KG1 (cell line): ENCODE results near the gene PEF1.
A peak's percentile ranks its signal among the peaks of the same experiment; 100 is the strongest.

ENCODE experiments used
- DNase-seq: peaks from one replicate; lab custom pipeline; 2025; lab: John Stamatoyannopoulos, UW

PEF1 gene

GRCh38 chr1:31644560-31645273 is at the start of gene PEF1:
Gene PEF1, minus strand, starts transcription at chr1:31644876. Its CDS starts 12 bp downstream, at chr1:31644864.
- DNase-seq: peak; percentile 98

GRCh38 chr1:31693231-31693630 is 48.6 kb upstream of the PEF1 start:
- DNase-seq: no peak

GRCh38 chr1:31691951-31692350 is 47.3 kb upstream of the PEF1 start:
- DNase-seq: no peak

DNA sequence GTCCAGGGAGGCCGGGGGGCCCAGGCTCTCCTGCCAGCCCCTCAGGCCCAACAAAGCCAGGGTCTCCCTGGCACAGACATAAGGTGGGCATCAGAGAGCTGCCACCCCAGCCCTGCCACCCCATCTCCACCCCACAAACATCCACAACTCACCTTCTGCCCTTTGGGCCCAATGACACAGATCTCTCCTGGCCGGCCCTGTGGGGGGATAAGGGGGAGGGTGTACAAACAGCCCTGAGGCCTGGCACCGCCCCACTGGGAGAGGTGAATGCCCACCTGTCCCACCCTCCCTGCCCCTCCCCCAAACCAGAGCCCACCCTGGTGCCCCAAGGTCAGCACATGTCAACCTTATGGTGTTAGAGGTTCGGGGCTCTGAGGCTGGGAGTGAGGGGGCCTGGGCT is 46.8 kb upstream of the PEF1 start:
- DNase-seq: no peak

DNA sequence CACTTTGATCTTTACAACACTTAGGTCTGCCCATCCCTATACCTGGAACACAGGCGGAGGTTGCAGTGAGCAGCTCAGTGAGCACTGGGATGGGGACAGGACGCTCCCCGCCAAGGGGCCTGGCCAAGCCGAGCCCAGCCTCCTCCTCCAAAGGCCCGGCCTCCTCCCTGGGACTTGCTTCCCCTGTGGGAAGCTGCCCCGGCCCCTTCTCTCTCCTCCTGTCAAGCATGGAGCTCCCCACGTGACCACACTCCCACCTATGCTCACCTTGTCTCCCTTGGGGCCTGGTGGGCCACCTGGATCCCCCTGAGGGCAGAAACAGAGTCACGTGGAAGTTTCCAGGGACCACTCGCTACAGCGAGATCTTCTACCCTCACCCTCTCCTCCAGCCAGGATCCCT is 46.2 kb upstream of the PEF1 start:
- DNase-seq: no peak

DNA sequence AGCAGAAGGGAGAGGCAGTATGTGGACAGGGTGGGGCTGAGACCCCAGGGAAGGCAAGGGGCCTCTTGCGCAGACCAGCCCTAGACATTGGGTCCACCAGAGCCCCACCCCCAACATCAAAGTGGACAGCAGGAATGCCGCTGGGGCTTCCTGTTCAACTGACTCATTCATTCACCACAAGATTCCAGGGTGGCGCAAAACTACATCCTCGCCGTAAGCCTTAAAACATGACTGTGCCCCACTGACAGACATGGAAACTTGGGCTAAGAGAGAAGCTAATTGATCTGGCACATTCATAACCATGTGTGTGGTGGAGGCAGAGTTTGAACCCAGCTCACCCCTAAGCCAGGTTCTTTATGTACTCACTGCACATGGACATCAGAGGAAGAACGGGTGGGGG is 45.2 kb upstream of the PEF1 start:
- no peak for DNase-seq

- no peak for DNase-seq
Measured at GRCh38 chr1:31689379-31689778, 44.7 kb upstream of the PEF1 start.

DNA sequence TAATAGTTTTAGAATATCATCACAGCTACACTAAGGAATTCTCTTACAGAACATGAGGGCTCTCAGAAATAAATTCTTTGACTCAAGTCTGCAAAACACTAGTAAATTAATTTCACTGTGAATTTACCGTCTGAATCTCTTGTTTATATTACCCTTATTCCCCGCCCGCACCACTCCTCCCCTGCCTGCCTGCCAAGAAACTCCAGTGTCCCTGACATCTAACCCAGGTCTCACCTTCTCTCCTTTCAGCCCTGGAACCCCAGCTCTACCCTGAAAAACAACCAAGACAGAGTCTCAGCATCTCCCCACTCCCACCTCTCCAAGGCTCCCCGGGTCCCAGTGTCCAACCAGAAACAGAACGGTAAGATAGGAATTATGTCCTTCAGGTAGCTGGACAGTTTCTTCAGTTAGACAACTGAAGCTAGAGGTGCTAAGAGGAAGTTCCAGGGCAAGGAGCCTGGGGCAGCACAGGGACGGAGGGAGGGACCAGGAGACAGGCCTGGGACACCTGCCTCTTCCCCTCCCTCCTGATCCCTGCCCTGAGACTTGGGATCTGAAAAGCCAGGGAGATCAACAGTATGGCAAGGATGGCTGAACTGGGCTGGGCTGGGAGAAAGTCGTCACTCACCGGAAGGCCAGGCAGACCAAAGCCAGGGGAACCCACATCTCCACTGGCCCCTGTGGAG is 43.7 kb upstream of the PEF1 start:
- DNase-seq: no peak

DNA sequence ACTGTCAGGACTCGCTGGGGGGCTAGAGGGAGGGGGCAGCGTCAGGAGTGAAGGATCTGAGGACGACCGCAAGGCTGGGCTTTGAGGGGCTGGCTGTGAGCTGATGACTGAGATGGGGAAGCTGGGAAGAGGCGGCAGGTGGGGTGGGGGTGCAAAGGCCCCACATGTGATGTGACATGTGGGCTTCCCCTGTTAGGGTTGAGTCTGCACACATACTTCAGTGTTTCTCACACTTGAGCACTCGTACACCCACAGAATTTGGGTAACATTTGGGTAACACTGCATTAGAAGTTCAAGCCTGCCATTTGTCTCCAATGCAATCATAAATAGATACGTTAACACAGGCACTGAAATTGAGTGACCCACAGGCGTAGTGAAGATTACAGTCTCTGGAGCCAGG is 42.9 kb upstream of the PEF1 start:
- no peak for DNase-seq

DNA sequence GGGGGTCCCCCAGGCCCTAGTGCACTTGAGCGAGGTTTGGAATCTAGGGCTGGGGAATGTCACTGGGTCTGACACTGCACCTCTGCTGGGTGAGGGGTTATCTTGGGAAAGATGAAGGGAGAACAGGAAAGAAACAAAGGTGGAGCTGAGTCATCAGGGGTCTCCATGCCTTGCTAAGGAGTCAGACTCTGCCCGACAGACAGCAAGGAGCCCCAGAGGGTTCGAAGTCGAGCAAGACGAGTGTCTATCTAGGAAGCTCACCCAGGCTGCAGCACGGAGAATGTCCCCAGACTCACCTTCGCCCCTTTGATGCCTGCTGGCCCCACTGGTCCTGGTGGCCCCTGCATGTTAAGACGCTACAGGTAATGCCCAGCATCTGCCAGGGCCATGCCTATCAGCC is 41.1 kb upstream of the PEF1 start:
- no peak for DNase-seq

- no peak for DNase-seq
Measured at GRCh38 chr1:31683997-31684396, 39.3 kb upstream of the PEF1 start.

DNA sequence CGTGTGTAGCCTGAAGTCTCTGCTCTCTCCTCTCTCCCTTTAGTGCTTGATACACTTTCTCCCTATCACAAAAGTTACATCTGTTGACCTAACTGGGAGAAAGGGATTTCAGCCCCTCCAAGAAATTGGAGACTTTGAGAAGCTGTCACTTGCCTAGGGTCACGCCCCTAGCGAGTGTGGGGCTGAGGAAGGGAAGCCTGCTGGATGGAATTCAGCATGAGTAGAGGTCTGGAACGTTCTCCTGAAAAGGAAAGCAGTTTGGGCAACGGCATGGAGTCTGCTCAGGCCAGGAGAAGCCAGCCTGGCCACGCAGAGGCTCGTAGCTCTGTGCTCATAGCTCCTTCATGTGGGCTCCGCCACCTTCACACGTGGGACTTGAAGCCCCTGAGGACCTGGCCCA is 36.7 kb upstream of the PEF1 start:
- no peak for DNase-seq

- no peak for DNase-seq
Measured at GRCh38 chr1:31679676-31680230, 35.1 kb upstream of the PEF1 start.

DNA sequence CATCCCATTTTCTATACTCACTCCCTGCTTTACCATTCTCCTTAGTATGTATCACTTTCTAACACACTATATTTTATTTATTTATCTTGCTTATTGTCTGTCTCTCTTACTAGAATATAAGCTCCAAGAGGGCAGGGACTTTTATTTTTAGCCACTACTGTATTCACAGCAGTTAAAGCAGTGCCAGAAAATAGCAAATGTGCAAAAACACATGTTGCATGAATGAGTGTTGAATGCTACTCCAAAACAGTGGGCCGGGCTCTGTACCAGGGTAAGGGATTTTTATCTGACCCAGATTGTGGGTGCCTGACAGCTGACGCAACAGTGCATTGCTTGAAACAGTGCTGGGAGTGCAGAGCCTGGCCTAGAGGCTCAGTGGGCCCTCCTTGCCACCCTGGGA is 34.4 kb upstream of the PEF1 start:
- DNase-seq: no peak

- no peak for DNase-seq
Measured at GRCh38 chr1:31678681-31679080, 34.0 kb upstream of the PEF1 start.

DNA sequence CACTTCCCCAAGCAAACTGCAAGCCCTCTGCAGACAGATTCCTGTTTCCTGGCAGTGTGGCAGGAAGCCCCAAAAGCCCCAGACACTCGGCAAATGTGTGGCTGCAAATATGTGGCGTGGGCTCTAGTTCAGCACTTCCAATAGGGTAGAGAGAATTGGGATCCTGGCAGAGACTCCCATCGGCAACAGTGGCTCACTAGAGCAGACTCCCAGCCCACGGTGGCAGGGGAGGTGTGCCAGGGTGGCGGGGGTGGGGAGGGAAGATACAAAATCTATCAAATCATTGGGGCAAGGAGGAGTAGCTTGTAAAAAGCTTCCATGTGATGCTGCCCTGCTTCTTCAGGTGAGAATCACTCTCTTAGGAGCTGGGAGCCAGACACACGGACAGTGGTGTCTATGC is 33.3 kb upstream of the PEF1 start:
- DNase-seq: no peak

- DNase-seq: no peak
Measured at GRCh38 chr1:31677401-31677800, 32.7 kb upstream of the PEF1 start.

GRCh38 chr1:31675756-31676155 is 31.1 kb upstream of the PEF1 start:
- DNase-seq: no peak

DNA sequence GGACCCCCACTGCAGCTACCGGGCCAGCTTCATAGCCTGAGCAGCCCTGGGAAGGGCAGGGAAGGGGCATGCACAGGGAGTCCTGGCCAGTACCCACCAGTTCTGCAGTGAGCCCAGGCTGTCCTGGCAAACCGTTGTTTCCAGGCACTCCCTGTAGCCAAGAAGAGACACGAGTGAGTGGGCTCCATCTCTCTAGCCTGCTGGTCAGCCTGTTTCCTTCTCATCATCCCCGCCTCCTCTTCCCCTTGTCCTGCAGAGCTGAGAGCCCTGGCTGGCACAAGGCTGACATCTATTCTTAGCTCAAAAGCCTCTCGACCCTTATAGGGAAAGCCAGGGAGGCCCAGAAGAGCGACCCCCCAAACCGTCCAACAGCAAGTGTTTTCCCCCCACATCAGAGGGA is 30.5 kb upstream of the PEF1 start:
- DNase-seq: no peak

- DNase-seq: no peak
Measured at GRCh38 chr1:31674626-31675025, 29.9 kb upstream of the PEF1 start.

DNA sequence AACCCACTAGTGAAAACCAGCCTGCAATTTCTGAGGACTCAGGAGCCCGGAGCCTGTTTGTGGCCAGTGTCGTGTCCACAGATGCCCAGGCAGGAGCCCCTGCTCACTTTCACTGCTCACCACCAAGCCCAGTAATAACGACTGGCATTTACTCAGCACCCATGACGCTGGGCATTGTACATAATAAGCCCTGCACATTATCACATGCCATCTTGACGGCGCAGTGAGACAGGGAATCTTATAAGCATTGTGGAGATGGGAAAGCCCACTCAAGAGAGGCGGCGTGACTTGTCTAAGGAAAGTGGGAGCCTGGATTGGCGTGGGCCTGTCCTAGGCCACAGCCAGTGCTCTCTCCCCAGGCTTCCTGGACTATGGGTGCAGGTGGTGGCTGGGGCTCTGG is 28.8 kb upstream of the PEF1 start:
- no peak for DNase-seq

- DNase-seq: no peak
Measured at GRCh38 chr1:31672986-31673385, 28.3 kb upstream of the PEF1 start.

GRCh38 chr1:31671561-31672201 is 27.0 kb upstream of the PEF1 start:
- DNase-seq: no peak
